Astrocyte (in vitro differentiated cells and primary cell): ENCODE measurements around the gene PXDN. TPM values are rescaled to one million over a fixed set of nuclear protein-coding genes. Genes with fewer than 3 reads are reported as not detected.
A peak's percentile ranks its signal among the peaks of the same experiment; 100 is the strongest.

Experiments used
- DNase-seq: peaks from one replicate; pipeline ENCODE4 v3.0.0-alpha.2; 2010; ENCODE audit warnings: low read depth
- FAIRE-seq: peaks from 2 replicates; lab custom pipeline; 2011; peaks lifted over from hg19 to GRCh38; lab: Jason Lieb, UNC
- H2AFZ ChIP-seq: 2 replicates; pipeline ENCODE4 v1.6.0; 2012; ENCODE audit warnings: low read depth, low read length, inconsistent platforms
- H3K27ac ChIP-seq: 2 replicates; pipeline ENCODE4 v1.5.1; 2011; ENCODE audit warnings: low read depth, low read length, inconsistent platforms
- H3K27me3 ChIP-seq: 2 replicates; pipeline ENCODE4 v1.6.0; 2011; ENCODE audit warnings: low read length, inconsistent platforms; ENCODE audit not compliant: insufficient read depth
- H3K36me3 ChIP-seq: 2 replicates; pipeline ENCODE4 v1.5.1; 2011; ENCODE audit warnings: low read length, inconsistent platforms; ENCODE audit not compliant: insufficient read depth
- H3K4me1 ChIP-seq: 2 replicates; pipeline ENCODE4 v1.5.1; 2011; ENCODE audit warnings: low read length, inconsistent platforms; ENCODE audit not compliant: insufficient read depth
- H3K4me2 ChIP-seq: 2 replicates; pipeline ENCODE4 v1.6.0; 2012; ENCODE audit warnings: low read length, inconsistent platforms
- H3K4me3 ChIP-seq: 2 replicates; pipeline ENCODE4 v1.5.1; 2011; ENCODE audit warnings: low read depth, mild to moderate bottlenecking, low read length, inconsistent platforms; ENCODE audit not compliant: insufficient read depth
- H3K79me2 ChIP-seq: 2 replicates; pipeline ENCODE4 v1.6.0; 2012; ENCODE audit warnings: mild to moderate bottlenecking, low read length, inconsistent platforms; ENCODE audit not compliant: insufficient read depth
- H3K9ac ChIP-seq: 2 replicates; pipeline ENCODE4 v1.6.0; 2012; ENCODE audit warnings: mild to moderate bottlenecking, low read length, inconsistent platforms
- H3K9me3 ChIP-seq: 2 replicates; pipeline ENCODE4 v1.5.1; 2012; ENCODE audit warnings: low read depth, mild to moderate bottlenecking, low read length, inconsistent platforms; ENCODE audit not compliant: insufficient read depth
- H4K20me1 ChIP-seq: 2 replicates; pipeline ENCODE4 v1.6.0; 2012; ENCODE audit warnings: low read length, inconsistent platforms; ENCODE audit not compliant: insufficient read depth
- H3K27ac Mint-ChIP-seq: one replicate; pipeline ENCODE4 v1.8.0; 2021; ENCODE audit warnings: mild to moderate bottlenecking, mixed read lengths; ENCODE audit not compliant: unreplicated experiment
- H3K27me3 Mint-ChIP-seq: one replicate; pipeline ENCODE4 v1.8.0; 2021; ENCODE audit warnings: low read depth, mixed read lengths; ENCODE audit not compliant: unreplicated experiment
- H3K36me3 Mint-ChIP-seq: one replicate; pipeline ENCODE4 v1.8.0; 2021; ENCODE audit warnings: low read depth, mixed read lengths; ENCODE audit not compliant: unreplicated experiment
- H3K4me1 Mint-ChIP-seq: one replicate; pipeline ENCODE4 v1.8.0; 2021; ENCODE audit warnings: low read depth, mixed read lengths; ENCODE audit not compliant: unreplicated experiment
- H3K4me3 Mint-ChIP-seq: one replicate; pipeline ENCODE4 v1.8.0; 2021; ENCODE audit warnings: mild to moderate bottlenecking, moderate library complexity, mixed read lengths; ENCODE audit not compliant: unreplicated experiment
- H3K9me3 Mint-ChIP-seq: one replicate; pipeline ENCODE4 v1.8.0; 2021; ENCODE audit warnings: mild to moderate bottlenecking, mixed read lengths; ENCODE audit not compliant: unreplicated experiment
- CTCF ChIP-seq: IDR thresholded peaks from 2 replicates; pipeline ENCODE4 v1.5.1; 2011; ENCODE audit warnings: low read depth, mild to moderate bottlenecking, inconsistent platforms, low read length, moderate library complexity; ENCODE audit not compliant: insufficient read depth
- EZH2 ChIP-seq: IDR thresholded peaks from 2 replicates; pipeline ENCODE4 v1.6.1; 2012; ENCODE audit warnings: mild to moderate bottlenecking, low read length, inconsistent platforms; ENCODE audit not compliant: insufficient read depth
- total RNA-seq: library from RNA; stranded (reverse); gene quantifications from 2 replicates; pipeline ENCODE4 v1.2.1, GENCODE V29; 2021

The PXDN gene
- total RNA-seq, 1 donor from 2014 or later = 417 TPM

GRCh38 chr2:1742301-1742680, 2.0 kb downstream of the PXDN start:
- H3K4me3 Mint-ChIP-seq = peak overlapping the region; percentile 94
- Histone ChIP-seq H3K9me3 (no peaks in the 10 kb centered on the region), H3K27me3 (no peaks in the 10 kb centered on the region), H3K4me2 (peak overlapping the region; percentile 89), H3K4me3 (peak overlapping the region; percentile 80), H3K27ac (peak overlapping the region; percentile 97), H3K36me3 (no peaks in the 10 kb centered on the region), H2AFZ (no peak overlapping the region), H3K79me2 (peaks cover 71% of the 10 kb centered on the region), H3K9ac (peak overlapping the region; percentile 97), H3K4me1 (peaks cover 58% of the 10 kb centered on the region), H4K20me1 (peaks cover 28% of the 10 kb centered on the region)
- peaks cover 29% of the 10 kb centered on the region for H3K4me1 Mint-ChIP-seq
- no peak for TF ChIP-seq CTCF
- TF ChIP-seq EZH2 = no peak
- no peaks in the 10 kb centered on the region for H3K9me3 Mint-ChIP-seq
- peaks cover 19% of the 10 kb centered on the region for H3K36me3 Mint-ChIP-seq
- FAIRE-seq (peak; percentile 49), DNase-seq (no peak)
- peak overlapping the region; percentile 93 for H3K27ac Mint-ChIP-seq
- peaks cover 13% of the 10 kb centered on the region for H3K27me3 Mint-ChIP-seq

GRCh38 chr2:1741851-1742250, 2.5 kb downstream of the PXDN start:
- Histone ChIP-seq H3K79me2 (peaks cover 74% of the 10 kb centered on the region), H3K36me3 (no peaks in the 10 kb centered on the region), H3K27ac (peak overlapping the region; percentile 97), H3K9ac (peak overlapping the region; percentile 97), H3K4me2 (peak overlapping the region; percentile 89), H3K9me3 (no peaks in the 10 kb centered on the region), H3K27me3 (no peaks in the 10 kb centered on the region), H3K4me1 (peaks cover 62% of the 10 kb centered on the region), H3K4me3 (peak overlapping the region; percentile 80), H4K20me1 (peaks cover 28% of the 10 kb centered on the region), H2AFZ (no peak overlapping the region)
- Mint-ChIP-seq H3K4me3 (peak overlapping the region; percentile 94), H3K9me3 (no peaks in the 10 kb centered on the region), H3K27ac (peak overlapping the region; percentile 93), H3K27me3 (peaks cover 8% of the 10 kb centered on the region), H3K4me1 (peaks cover 32% of the 10 kb centered on the region), H3K36me3 (peaks cover 21% of the 10 kb centered on the region)
- DNase-seq (no peak), FAIRE-seq (no peak)
- TF ChIP-seq EZH2 = no peak
- TF ChIP-seq CTCF = no peak

GRCh38 chr2:1740716-1741589, 3.4 kb downstream of the PXDN start:
- Histone ChIP-seq H3K4me2 (peak overlapping the region; percentile 14), H3K36me3 (no peaks in the 10 kb centered on the region), H3K27me3 (no peaks in the 10 kb centered on the region), H3K79me2 (peaks cover 82% of the 10 kb centered on the region), H2AFZ (no peak overlapping the region), H3K9me3 (no peaks in the 10 kb centered on the region), H3K4me1 (peaks cover 69% of the 10 kb centered on the region), H4K20me1 (peaks cover 28% of the 10 kb centered on the region), H3K9ac (peak overlapping the region; percentile 37), H3K4me3 (no peak overlapping the region), H3K27ac (peak overlapping the region; percentile 55)
- no peak for FAIRE-seq
- peaks cover under 1% of the 10 kb centered on the region for H3K9me3 Mint-ChIP-seq
- no peak for DNase-seq
- peak overlapping the region; percentile 94 for H3K4me3 Mint-ChIP-seq
- TF ChIP-seq EZH2 (no peak), CTCF (no peak)
- peak overlapping the region; percentile 20 for H3K27ac Mint-ChIP-seq
- peaks cover 18% of the 10 kb centered on the region for H3K36me3 Mint-ChIP-seq
- peaks cover 36% of the 10 kb centered on the region for H3K4me1 Mint-ChIP-seq
- peaks cover under 1% of the 10 kb centered on the region for H3K27me3 Mint-ChIP-seq
